NCI-H2107 treated with DMSO at 0.1 percent for 48 hours (cell line): Measurements from ENCODE around the gene MED8.
A peak's percentile ranks its signal among the peaks of the same experiment; 100 is the strongest.

Source experiments
- DNase-seq: peaks from one replicate; lab custom pipeline; 2025; ENCODE audit not compliant: unreplicated experiment; lab: John Stamatoyannopoulos, UW

Gene MED8

GRCh38 chr1:43359696-43360095 is 29.9 kb downstream of the MED8 start:
- DNase-seq, result no peak

- DNase-seq, result peak; percentile 98
Observed at GRCh38 chr1:43358746-43359693, 30.6 kb downstream of the MED8 start, which contains the start of gene CDC20. Gene CDC20, plus strand, starts transcription at chr1:43358981. Its CDS starts 235 bp downstream, at chr1:43359216.

DNA sequence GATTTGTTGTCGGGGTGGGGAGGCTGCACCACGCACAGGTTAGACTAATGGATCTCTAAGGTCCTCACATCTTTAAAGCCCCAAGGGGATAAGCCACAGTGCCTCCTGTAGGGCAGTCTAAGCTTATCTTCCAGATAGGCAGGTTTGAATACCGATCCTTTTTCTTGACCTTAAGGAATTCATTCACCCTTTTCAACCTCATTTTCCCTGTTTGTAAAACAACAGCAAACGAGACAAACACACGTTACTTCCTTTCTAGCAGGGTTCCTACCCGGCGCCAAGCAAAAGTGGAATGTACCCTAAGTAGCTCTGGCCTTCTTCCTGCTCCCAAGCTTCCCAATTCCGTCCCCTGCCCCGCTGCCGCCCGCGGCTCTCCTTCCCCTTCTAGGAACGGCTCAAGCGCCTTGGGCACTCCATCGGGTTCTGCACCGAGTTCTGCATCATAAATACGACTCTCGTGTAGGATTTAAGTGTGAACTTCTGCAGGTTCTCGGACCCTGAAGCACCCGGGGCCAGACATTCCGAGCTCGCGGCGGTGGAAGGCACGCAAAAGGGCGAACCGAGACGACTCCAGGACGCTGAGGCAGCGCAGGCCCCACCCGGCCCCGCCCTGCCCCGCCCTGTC is 31.4 kb downstream of the MED8 start:
- peak; percentile 51 for DNase-seq

GRCh38 chr1:43357251-43357650 is 32.3 kb downstream of the MED8 start:
- no peak for DNase-seq

GRCh38 chr1:43354936-43355335 is 34.7 kb downstream of the MED8 start:
- DNase-seq, result no peak

- DNase-seq, result no peak
Observed at GRCh38 chr1:43354471-43354870, 35.1 kb downstream of the MED8 start.

DNA sequence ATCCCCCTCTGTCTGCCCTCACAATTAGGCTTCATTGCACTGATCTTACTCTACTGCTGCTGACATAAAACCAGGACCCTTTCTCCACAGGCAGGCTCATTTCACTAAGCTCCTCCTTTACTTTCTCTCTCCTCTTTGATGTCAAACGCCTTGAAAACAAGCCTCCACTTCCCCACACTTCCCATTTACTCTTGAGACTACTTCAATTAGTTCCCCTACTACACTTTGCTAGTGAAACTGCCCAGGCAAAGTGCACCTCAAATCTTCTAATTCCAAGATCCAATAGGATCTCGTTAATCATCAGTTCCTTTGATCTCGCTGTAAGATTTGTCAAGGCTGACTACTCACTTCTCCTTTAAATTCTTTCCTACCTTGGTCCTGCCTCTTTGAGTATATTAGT is 36.7 kb downstream of the MED8 start:
- DNase-seq, result no peak

GRCh38 chr1:43352351-43352705 is 37.3 kb downstream of the MED8 start:
- no peak for DNase-seq

DNA sequence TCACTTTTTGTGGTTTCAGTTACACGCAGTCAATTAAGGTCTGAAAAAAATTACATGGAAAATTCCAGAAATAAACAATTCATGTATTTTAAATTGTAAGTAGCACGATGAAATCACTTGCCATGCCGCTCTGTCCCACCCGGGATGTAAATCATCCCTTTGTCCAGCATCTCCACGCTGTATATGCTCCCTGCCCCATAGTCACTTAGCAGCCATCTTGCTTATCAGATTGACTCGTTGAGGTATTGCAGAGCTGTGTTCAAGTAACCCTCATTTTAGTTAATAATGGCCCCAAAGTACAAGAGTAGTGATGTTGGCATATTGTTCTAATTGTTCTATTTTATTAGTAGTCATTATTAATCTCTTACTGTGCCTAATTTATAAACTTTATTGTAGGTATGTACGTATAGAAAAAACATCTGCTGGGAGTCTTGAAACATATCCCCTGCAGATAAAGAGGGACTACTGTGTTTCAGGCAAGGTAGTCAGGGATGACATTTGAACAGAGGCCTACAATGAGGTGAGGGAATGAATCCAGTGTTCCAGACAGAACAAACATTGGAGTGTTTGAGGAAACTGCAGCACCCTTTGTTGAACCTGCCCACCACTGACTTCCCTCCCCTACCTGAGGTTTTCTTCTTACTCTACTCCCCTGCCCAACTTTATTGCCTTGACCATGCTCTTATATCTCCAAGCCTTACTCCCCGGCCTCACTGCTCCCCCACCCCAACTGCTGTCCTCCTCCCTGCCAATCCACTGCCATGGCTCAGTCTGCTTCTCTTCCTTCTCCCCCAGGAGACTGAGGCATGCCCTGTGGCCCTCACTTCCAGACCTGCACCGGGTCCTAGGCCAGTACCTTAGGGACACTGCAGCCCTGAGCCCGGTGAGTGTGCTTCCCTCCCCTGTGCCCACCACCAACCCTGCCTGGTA is 37.9 kb downstream of the MED8 start:
- DNase-seq, result no peak

DNA sequence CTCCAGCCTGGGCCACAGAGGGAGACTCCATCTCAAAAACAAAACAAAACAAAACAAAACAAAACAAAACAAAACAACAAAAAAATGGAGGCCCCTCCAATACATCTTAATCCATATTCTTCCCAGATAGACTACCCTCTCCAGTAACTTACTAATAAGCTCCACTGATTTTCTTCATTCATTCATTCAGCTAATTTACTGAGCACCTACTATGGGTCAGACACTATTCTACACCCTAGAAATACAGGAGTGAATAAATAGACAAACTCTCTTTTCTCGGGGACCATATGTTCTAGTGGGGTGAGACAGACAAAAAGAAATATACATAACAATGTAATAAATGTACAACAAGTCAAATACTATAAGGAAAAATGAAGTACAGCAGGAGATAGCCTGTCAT is 38.6 kb downstream of the MED8 start:
- DNase-seq, result no peak

- DNase-seq, result no peak
Observed at GRCh38 chr1:43349594-43350306, 39.9 kb downstream of the MED8 start.

- peak; percentile 71 for DNase-seq
Observed at GRCh38 chr1:43348809-43349593, 40.6 kb downstream of the MED8 start.

DNA sequence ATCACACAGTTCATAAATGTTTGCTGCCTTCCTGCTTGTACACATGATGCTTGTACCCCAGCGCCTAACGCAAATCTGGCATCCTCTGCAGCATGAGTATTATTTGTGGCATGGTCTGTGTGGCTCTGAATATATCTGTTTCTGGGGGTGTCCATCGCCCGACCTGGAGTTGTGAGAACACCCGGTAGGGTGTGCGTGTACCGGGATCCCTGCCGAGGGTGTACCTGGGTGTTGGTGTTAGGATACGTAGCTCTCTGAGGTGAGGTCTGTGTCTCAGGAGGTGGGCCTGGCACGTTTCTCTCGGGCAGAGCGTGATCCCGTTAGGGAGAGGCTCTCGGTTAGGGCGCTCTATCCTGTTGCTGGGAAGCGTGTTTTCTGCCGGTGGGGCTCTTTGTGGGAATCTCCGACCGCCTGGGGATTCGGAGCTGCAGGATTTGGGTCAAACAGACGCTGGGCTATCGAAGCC is 41.2 kb downstream of the MED8 start:
- DNase-seq, result peak; percentile 36

GRCh38 chr1:43346636-43347035 is 43.0 kb downstream of the MED8 start:
- no peak for DNase-seq

- DNase-seq, result no peak
Observed at GRCh38 chr1:43345120-43345519, 44.5 kb downstream of the MED8 start.

DNA sequence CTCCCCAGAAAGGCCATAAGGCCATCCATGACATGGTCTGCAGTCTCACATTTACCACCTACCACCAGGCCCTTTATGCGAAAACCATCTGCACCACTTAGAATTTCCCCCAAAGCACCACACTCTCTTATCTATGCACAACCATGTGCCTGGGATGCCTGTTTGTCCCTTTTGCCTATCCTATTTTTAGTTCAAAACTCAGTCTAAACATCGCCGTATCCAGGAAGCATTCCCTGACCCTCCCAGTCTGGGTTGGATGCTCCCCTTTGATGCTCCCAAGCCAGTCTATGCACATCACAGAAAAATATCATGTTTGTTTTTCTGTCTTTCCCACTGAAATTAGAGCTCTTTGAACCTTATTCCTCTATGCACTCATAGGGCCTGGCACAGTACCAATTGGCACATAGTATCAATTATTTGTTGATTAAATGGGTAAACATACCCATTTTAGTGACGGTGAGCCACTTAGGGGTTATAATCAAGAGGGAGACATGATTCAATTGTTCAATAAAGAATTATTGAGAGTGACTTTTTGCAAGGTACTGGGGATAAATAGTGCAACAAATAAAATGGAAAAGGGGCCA is 45.2 kb downstream of the MED8 start:
- DNase-seq, result no peak

DNA sequence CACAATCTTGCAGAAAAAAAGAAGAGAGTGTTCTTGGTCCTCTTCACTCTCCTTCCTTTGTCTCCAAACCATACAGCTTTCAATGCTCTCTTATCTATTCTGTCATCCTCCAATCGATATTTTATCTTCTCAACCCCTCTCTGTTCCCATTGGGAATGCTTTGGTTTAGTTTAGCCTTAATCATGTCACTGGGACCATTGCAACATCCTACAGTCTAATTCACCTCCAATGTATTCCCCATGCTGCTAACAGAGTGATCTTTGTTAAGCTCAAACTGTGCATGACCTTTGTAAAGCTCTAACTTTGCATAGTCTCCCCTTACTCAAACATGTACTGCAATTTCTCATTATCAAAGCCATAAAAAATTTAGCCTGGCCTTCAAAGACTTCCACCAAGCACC is 49.0 kb downstream of the MED8 start:
- DNase-seq, result no peak

DNA sequence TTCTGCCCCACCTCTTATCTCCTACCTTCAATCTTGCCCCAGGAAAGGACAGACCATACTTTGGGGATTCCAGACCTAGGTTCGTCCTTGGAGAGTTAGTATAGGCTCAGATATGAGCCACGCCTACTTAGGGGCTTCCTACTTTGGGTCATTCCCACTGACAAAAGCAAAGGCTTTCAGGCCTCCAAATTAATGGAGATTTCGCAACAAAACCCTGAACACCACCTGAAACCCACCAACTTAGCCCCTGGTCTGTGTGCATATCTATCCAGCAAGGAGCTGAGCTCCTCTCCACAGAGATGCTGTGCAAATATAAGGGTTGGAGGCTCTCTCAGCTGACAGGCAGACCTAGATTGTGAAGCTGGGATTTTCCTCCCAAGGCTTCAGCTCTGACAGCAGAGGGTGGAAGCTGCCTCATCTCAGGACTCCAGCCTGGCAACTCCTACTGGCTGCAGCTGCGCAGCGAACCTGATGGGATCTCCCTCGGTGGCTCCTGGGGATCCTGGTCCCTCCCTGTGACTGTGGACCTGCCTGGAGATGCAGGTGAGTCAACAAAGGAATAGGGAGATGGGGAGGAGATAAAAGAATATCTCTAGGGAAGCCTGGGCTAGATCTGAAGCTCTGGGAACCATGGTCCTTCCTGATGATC is 49.9 kb downstream of the MED8 start:
- DNase-seq, result no peak

GRCh38 chr1:43338001-43338400 is 51.6 kb downstream of the MED8 start:
- no peak for DNase-seq
